Measurements from ENCODE around the gene CENPO.
"Not testable (repeated sequence)": the region's sequence is repeated elsewhere in the genome, so short reads cannot be mapped to it uniquely, and the experiment has no call there.

Gene CENPO

GRCh38 chr2:24788816-24789215 is 4.4 kb upstream of the CENPO start:
- DNase-seq (ENCODE audit: low spot score) = no peak

DNA sequence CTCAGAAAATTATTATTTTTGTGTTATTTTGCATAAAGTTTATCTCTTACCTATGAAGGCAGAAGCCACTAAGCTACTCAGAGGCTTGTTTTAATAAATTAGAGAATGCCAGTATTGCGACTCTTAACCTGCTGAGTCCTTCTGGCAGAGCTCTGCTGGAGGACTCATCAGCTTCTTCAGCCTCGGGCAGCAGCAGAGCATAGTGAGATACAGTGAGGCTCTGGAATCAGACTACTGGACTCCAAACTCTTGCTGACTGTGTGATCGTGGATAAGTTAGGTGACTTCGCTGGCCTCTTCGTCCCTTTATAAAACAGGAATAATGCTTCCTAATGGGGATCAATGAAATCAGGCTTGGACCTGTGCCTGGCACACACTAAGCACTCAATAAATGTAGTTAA is 1.8 kb upstream of the CENPO start:
- no peak for DNase-seq (ENCODE audit: low spot score)

- no peak for DNase-seq (ENCODE audit: low spot score)
These were observed 717 bp upstream of the CENPO start for GRCh38 chr2:24792542-24792873.

GRCh38 chr2:24793761-24794435 is 673 bp downstream of the CENPO start:
- DNase-seq (ENCODE audit: low spot score) = peak; percentile 12

- DNase-seq (ENCODE audit: low spot score) = no peak
These were observed 4.4 kb downstream of the CENPO start for GRCh38 chr2:24797644-24798043.

DNA sequence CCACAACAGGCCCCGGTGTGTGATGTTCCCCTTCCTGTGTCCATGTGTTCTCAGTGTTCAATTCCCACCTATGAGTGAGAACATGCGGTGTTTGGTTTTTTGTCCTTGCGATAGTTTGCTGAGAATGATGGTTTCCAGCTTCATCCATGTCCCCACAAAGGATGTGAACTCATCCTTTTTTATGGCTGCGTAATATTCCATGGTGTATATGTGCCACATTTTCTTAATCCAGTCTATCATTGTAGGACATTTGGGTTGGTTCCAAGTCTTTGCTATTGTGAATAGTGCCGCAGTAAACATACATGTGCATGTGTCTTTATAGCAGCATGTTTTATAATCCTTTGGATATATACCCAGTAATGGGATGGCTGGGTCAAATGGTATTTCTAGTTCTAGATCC is 7.3 kb downstream of the CENPO start:
- not testable (repeated sequence) for DNase-seq (ENCODE audit: low spot score)

DNA sequence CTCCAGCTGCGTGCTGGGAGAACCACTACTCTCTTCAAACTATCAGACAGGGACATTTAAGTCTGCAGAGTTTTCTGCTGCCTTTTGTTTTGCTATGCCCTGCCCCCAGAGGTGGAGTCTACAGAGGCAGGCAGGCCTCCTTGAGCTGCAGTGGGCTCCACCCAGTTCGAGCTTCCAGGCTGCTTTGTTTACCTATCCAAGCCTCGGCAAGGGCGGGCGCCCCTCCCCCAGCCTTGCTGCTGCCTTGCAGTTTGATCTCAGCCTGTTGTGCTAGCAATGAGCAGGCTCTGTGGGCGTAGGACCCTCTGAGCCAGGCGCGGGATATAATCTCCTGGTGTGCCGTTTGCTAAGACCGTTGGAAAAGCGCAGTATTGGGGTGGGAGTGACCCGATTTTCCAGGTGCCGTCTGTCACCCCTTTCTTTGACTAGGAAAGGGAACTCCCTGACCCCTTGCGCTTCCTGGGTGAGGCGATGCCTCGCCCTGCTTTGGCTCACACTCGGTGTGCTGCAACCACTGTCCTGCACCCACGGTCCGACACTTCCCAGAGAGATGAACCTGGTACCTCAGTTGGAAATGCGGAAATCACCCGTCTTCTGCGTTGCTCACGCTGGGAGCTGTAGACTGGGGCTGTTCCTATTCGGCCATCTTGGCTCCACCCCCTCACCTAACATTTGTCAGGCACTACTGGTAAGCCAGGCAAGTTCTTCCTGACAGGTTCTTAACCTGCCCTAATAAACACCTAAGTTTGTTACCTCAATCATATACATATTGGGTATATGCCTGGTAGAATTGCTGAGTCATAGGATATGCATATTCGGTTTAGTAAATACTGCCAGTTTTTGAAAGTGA is 12.8 kb downstream of the CENPO start:
- not testable (repeated sequence) for DNase-seq (ENCODE audit: low spot score)

GRCh38 chr2:24806661-24807036 is 13.4 kb downstream of the CENPO start:
- DNase-seq (ENCODE audit: low spot score) = no peak

GRCh38 chr2:24809316-24810007 is 16.2 kb downstream of the CENPO start:
- no peak for DNase-seq (ENCODE audit: low spot score)

DNA sequence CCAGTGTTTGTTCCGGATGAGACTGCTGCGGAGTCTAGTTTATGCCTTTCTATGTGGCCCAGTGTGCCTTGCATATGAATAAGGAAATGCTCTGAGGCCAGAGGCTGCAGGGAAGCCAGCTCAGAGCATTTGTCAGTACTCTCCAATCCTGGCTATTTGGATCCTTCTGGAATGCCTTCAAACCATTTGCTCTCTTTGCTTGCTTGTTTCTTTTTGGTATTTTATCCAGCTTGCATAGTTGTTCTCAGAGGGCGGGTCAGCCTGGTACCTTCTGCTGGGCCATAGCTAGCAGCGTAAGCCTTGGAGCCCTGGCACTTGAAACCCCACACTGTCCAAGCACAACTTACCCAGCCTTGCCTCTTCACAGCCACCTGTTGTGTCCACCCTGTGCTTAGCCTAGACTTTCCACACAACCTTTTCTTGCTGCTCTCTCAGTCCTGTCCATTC is 20.5 kb downstream of the CENPO start:
- DNase-seq (ENCODE audit: low spot score) = no peak

DNA sequence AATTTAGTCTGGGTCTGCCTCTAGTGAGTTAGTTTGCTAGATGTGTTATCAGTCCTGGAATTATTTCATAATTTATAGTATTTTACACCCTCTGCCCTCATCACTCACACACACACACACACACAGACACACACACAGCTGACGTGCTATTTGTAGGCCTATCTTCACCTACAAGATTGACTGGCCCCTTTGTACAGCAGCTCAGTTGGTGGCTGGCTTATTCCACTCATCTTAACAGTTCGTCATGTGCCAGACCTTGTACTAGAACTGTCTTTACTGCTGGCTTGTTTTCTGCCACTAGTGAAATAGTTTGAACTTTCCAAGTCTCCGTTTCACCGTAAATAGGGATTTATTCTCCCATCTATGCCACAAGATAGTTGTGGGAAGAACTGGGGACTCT is 21.3 kb downstream of the CENPO start:
- DNase-seq (ENCODE audit: low spot score) = no peak

DNA sequence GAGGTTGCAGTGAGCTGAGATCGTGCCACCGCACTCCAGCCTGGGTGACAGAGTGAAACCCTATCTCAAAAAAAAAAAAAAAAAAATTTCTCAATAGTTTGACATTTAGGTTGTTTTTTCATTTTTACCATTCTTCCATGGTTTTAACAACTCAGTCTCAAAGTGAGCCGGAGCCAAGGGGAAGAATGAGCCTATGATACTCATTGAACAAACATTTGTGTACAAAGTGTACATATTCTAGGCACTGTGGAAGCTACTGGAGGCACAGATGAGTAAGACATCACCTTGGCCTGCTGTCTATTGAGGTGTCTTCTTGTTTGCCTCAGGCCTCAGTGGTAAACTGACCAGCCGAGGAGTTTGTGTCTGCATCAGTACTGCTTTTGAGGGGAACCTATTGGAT is 21.9 kb downstream of the CENPO start:
- no peak for DNase-seq (ENCODE audit: low spot score)

- no peak for DNase-seq (ENCODE audit: low spot score)
These were observed 23.2 kb downstream of the CENPO start for GRCh38 chr2:24816404-24816803.

GRCh38 chr2:24816884-24817283 is 23.7 kb downstream of the CENPO start:
- DNase-seq (ENCODE audit: low spot score) = no peak

DNA sequence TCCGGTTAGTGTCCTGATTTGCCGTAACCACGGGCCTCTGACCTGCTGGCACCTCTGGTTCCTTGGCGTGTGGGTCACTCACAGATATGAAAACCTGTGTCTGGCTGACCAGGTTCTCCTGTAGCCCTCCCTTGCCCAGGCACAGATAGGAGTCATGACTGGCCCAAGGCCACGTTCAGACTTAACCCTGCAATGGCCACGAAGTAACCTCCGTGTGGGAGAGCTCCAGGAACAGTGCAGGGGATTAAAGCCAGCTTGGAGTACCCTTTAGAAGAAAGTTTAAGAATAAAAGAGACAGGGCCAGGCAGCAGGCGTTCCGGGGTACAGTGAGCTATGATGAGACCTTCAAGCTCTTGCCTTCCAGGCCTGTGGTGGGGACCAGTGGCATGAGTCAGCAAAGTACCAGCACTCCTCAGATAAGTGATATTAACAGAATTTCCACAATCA is 25.5 kb downstream of the CENPO start:
- no peak for DNase-seq (ENCODE audit: low spot score)

DNA sequence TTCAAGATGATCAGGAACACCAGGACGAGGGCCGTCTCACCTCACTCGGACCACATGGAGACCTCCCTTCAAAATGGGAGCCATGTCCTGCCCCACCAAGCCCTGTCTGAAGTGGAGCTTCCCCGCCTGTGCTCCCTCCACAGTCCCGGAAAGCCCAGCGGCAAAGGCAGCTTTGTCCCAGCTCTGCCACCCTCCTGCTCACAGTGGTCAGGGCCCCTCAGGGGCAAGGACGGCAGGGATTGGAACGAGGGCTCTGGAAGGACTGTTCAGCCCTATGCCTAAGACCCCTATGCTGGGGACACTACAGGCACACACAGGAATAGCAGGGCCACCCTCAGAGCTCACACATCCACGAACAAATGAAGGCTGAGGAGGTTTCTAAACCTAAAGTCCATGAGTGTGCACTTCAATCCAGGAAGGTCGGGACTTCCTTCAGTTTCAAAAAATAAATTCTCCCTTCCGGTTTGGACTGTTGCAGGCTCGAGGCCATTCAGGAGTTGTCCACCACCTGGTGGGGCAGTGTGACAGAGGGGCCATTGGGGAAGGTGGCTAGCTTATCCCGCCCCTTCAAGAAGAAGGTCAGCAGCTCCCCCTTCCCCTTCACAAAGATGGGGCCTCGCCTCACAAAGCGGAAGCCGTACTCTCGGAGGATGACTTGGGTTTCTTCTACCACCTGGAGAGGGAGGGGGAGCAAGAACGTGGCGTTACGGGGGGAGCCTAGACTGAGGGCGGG is 26.4 kb downstream of the CENPO start:
- DNase-seq (ENCODE audit: low spot score) = no peak

DNA sequence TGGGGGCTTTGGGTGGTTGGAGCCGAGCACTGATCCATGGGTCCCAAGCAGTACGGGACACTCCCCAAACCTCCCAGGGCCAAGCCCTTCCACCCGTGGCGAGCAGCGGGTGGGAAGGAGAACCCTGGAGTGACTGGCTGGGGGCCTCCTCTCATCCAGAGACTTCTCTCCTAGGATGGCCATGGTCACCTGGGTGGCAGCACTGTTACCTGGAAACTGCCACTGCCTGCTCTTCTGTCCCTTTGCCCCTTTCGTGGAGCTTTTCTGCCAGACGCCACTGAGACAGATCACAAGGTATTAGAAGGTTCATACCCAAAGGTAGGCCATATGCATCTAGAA is 26.9 kb downstream of the CENPO start:
- no peak for DNase-seq (ENCODE audit: low spot score)

- no peak for DNase-seq (ENCODE audit: low spot score)
These were observed 27.6 kb downstream of the CENPO start for GRCh38 chr2:24820598-24821432.

DNA sequence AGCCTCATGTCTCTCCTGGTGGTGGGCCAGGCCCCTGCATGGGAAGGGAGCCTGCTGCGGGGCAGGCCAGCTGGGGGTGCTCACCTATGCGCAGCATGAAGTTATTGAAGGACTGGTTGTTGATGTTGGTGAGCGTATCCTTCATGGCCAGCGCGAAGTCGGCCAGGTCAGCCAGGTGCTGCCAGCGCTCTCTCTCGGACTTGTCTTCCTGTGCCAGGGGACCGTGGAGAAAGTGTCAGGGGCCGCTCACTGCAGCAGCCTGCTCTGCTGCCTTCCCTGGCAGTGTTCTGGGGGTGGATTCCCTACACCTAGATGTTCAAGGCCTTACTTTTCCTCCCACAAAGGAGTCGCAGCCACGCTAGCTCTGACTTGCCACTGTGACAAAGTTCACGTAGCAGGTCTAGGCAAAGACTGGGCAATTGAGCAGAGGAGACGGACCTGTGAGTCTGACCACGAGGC is 28.2 kb downstream of the CENPO start:
- DNase-seq (ENCODE audit: low spot score) = no peak

- DNase-seq (ENCODE audit: low spot score) = no peak
These were observed 29.0 kb downstream of the CENPO start for GRCh38 chr2:24822049-24822706.

DNA sequence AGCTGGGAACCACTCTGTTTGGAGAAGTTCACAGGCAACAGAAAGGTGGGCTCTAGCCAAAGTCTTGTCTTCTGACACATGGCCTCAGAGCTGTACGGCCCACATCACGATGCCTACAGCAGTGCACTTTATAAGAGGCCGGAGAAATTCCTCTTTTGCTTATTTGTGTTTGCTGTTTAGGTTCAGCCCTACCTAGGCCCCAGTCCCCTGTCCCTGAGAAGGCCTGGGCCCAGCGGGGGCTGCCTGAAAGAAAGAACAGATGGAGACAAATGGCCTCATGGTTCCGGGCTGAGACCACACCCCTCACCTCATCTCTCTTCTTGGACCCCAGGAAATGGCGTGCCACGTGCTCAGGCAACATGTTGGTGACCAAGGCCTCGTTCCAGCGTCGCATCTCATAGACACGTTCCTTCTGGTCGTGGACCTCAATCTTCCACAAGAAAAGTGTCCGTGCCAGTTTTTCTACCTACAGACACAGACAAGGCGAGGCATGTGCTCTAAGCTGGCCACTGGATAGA is 30.9 kb downstream of the CENPO start:
- no peak for DNase-seq (ENCODE audit: low spot score)

All from COLO829 (cell line).